ENCODE data around the gene TMEM108.

Gene TMEM108

DNA sequence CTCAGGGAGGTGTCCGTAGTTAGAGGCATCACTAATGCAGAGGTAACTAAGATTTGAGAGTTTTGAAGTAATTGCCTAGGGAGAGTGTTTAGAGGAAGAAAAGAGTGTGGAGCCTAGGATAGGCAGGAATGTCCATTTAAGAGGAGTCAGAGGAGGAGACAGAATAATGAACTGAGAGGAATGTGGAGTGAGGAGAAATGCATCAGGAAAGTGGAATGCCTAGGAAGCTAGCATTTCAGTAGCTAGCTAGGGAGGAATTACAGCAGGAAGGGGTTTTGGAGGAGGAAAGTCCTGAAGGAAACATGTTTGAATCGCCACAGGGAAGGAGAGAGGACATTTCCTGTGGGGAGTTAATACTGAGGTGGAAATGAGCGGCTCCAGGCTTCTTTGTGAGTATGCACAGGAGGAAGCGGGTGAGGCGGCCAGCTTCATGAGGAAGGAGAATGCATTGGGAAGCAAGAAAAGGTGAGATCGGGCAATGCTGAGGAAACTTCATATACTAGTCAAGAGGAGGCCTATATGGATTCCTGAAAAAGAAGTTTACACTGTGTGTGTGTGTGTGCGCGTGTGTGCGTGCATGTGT, 154.3 kb downstream of the TMEM108 start:
- H3K9me3 Mint-ChIP-seq (ENCODE audit: low read depth), result no peaks in the 10 kb centered on the region
- no peak overlapping the region for H3K27ac Mint-ChIP-seq
- no peak overlapping the region for H3K4me3 Mint-ChIP-seq
- peaks cover 3% of the 10 kb centered on the region for H3K27me3 Mint-ChIP-seq
- H3K36me3 Mint-ChIP-seq, result no peaks in the 10 kb centered on the region
- no peaks in the 10 kb centered on the region for H3K4me1 Mint-ChIP-seq (ENCODE audit: low read depth)

DNA sequence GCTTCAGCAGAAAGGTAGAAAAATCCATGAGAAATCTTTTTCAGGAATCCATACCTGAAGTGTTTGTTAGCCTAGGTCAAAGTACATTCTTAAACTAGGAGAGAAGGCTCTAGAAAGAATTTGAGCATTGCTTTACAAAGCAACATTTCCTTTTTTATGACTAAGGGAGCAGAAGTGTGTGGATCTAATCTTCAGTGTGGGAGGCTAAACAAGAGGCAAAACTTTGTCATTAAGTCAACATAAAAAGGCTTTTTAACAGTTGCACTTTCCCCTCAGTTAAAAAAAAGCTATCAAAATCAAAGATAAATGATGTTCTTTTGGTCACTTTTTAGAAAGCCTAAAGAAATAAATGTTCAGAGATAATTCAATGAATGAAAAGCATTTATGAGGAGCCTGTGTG, 154.8 kb downstream of the TMEM108 start:
- peaks cover 3% of the 10 kb centered on the region for H3K27me3 Mint-ChIP-seq
- no peaks in the 10 kb centered on the region for H3K9me3 Mint-ChIP-seq (ENCODE audit: low read depth)
- no peak overlapping the region for H3K27ac Mint-ChIP-seq
- H3K4me1 Mint-ChIP-seq (ENCODE audit: low read depth), result no peaks in the 10 kb centered on the region
- no peaks in the 10 kb centered on the region for H3K36me3 Mint-ChIP-seq
- no peak overlapping the region for H3K4me3 Mint-ChIP-seq

DNA sequence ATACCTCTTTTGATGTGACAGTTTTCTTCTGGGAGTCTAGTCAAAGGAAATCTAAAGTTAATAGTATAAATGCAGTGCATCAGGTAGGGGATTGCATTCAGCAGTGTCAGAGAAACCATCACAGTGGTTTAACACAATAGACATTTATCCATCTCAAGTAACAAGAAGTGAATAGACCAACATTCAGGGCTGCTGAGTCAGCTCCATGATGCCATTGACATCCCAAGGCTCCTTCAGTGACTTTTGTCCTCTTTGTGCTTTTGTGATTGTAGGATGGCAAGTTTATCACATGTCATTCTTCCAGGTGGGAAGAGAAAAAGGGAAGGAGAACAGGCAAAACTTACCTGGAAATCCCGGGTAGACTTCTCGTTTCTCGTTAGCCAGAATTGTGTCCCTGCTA, 158.3 kb downstream of the TMEM108 start:
- no peaks in the 10 kb centered on the region for H3K9me3 Mint-ChIP-seq (ENCODE audit: low read depth)

DNA sequence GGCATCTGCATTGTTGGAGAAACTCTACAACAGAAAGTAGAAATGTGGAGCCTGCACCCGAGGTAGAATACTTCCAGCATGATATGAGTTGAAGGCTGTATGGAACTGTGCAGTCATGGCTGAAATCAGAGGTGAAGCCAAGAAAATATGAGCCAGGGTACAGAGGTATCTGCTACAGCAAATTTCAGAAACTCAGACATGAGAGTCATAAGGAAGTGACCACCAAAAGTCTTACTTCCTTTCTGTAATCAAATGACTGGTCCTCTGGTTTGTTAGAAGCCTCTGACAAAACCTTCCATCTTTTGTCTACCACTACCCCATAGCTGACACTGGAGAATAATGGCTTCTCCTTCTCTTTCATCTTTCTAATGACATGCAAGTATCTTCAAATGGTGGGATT, 159.4 kb downstream of the TMEM108 start:
- Mint-ChIP-seq H3K27me3 (no peaks in the 10 kb centered on the region), H3K4me3 (no peak overlapping the region), H3K4me1 (ENCODE audit: low read depth) (no peaks in the 10 kb centered on the region)

More for the DNA sequence above, 158.3 kb downstream of the TMEM108 start:
- H3K4me1 Mint-ChIP-seq (ENCODE audit: low read depth), result no peaks in the 10 kb centered on the region
- no peak overlapping the region for H3K4me3 Mint-ChIP-seq
- H3K36me3 Mint-ChIP-seq, result no peaks in the 10 kb centered on the region
- no peaks in the 10 kb centered on the region for H3K27me3 Mint-ChIP-seq
- H3K27ac Mint-ChIP-seq, result no peak overlapping the region

DNA sequence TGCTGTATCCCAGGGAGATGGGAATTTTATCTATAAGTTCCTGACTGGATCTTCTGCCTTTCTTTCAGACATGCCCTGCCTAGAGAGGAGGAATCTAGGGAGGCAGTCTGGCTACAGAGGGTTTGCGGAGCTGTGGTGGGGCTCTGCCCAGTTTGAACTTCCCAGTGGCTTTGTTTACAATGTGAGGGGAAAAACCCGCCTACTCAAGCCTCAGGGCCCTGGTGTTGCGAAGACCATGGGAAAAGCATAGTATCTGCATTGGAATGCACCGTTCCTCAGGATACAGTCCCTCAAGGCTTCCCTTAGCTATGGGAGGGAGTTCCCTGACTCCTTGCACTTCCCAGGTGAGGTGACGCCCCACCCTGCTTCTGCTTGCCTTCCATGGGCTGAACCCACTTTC, 168.7 kb downstream of the TMEM108 start:
- H3K4me3 Mint-ChIP-seq, result no peak overlapping the region
- H3K9me3 Mint-ChIP-seq (ENCODE audit: low read depth), result no peaks in the 10 kb centered on the region
- H3K36me3 Mint-ChIP-seq, result no peaks in the 10 kb centered on the region
- H3K27me3 Mint-ChIP-seq, result peaks cover 14% of the 10 kb centered on the region
- H3K27ac Mint-ChIP-seq, result no peak overlapping the region
- peaks cover 8% of the 10 kb centered on the region for H3K4me1 Mint-ChIP-seq (ENCODE audit: low read depth)

More for the DNA sequence above, 159.4 kb downstream of the TMEM108 start:
- Mint-ChIP-seq H3K9me3 (ENCODE audit: low read depth) (no peaks in the 10 kb centered on the region), H3K27ac (no peak overlapping the region), H3K36me3 (no peaks in the 10 kb centered on the region)

DNA sequence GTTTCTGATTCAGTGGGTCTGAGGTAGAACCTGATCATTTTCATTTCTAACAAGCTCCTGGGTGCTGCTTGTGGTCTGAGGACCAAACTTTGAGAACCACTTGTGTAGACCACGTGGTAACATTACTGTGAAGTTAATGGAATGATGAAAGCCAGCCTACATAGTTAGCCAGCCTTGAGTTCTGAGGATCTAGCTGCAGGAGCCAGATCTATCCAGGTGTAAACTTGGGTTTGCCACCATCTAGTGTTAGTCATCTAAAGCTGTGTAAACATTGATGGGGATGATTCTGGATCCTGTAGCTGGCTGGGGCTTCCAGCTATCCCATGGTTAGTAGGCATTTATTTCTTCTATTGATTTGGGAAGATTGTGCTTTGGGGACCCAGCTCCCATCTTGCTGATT, 170.0 kb downstream of the TMEM108 start:
- peaks cover 8% of the 10 kb centered on the region for H3K4me1 Mint-ChIP-seq (ENCODE audit: low read depth)
- peaks cover 14% of the 10 kb centered on the region for H3K27me3 Mint-ChIP-seq
- no peaks in the 10 kb centered on the region for H3K36me3 Mint-ChIP-seq
- no peaks in the 10 kb centered on the region for H3K9me3 Mint-ChIP-seq (ENCODE audit: low read depth)
- no peak overlapping the region for H3K4me3 Mint-ChIP-seq
- no peak overlapping the region for H3K27ac Mint-ChIP-seq

DNA sequence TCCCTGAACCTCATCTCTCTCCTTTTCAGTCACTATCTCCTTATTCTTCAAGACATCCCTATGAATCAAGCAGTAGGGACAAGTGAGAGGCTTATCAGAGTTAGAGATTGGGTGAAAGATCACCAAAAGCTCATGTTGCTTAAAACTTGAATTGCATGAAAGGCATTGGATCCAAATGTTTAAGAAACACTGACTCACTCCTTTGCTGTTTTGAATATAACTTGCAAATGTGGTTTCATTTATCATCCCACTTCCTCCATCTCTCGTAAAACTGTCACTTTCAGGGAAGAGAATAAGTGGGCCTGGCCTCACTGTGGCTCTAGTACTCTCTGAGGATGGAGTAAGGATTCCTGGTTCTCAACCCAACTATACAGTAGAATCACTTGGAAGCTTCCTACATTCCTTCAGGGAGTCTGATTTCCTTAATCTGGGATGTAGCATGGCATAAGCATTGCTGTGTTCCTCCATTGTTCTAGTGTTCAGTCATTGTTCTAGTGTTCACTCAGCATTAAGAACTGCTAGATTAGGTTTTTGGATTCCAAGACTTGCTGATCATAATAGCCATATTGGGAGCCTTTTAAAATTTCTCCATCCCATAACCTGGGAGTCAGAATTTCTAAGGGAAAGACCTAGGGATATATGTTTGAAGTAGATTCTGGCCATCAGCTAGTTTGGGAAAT, 171.8 kb downstream of the TMEM108 start:
- Mint-ChIP-seq H3K9me3 (ENCODE audit: low read depth) (no peaks in the 10 kb centered on the region), H3K27me3 (peaks cover 9% of the 10 kb centered on the region), H3K4me1 (ENCODE audit: low read depth) (peaks cover 8% of the 10 kb centered on the region), H3K27ac (no peak overlapping the region), H3K4me3 (no peak overlapping the region), H3K36me3 (no peaks in the 10 kb centered on the region)

DNA sequence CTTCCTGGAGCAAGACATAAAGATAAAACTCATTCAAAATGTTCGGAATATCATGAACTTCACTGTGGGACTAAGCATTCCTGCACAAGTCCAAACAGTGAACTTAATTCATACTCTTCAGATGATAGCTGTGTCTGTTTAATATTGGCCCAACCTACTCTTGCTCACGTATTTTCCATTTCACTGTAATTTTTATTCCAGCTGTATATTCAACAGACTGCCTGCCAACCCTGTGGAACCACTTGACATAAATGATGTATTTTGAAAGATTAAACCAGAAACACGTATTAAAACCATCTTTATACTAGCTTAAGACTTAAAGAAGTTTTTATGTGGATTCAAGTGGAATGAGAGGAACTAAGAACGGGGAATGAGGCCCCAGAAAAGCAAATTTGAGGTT, 172.5 kb downstream of the TMEM108 start:
- Mint-ChIP-seq H3K9me3 (ENCODE audit: low read depth) (no peaks in the 10 kb centered on the region), H3K4me1 (ENCODE audit: low read depth) (peaks cover 8% of the 10 kb centered on the region), H3K4me3 (no peak overlapping the region), H3K36me3 (no peaks in the 10 kb centered on the region), H3K27ac (no peak overlapping the region), H3K27me3 (peaks cover 7% of the 10 kb centered on the region)

DNA sequence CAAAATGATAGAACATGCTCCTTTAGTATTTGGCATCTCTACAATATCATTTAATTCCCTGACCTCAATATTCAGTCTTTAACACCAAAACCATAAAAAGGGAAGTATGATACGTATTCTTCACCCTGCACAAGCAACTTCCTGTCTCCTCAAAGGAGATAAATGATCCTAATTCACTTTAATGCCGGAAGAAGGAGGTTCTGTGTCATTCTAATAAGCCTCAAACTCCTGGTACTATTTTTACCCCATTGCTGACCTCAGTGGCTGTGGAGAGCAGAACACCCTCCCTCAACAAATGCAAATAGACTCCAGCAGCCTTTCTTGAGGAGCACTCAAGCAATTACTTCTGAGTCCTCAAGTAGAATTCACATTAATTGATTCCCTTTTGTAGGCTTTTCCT, 173.3 kb downstream of the TMEM108 start:
- H3K36me3 Mint-ChIP-seq, result no peaks in the 10 kb centered on the region
- H3K27ac Mint-ChIP-seq, result no peak overlapping the region
- H3K4me3 Mint-ChIP-seq, result no peak overlapping the region
- H3K4me1 Mint-ChIP-seq (ENCODE audit: low read depth), result peaks cover 8% of the 10 kb centered on the region
- no peaks in the 10 kb centered on the region for H3K9me3 Mint-ChIP-seq (ENCODE audit: low read depth)
- peaks cover 4% of the 10 kb centered on the region for H3K27me3 Mint-ChIP-seq

DNA sequence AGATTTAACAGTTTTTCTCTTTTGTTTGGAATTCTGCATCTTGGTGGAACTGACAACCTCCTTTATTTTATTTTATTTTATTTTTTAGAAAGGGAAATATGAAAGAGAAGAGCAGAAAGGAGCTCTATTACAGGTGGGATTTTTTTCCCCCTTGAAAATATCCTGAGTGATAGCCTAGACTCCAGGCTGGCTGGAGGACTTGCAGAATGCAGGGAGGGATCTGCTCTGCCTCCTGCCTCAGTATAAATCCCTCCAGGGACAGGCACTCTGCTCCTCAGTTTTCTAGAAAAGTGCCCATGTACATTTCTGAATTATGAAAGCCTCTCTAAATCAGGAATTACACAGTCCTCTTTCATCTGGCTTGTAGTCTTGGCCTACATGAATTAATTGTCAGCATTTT, 173.7 kb downstream of the TMEM108 start:
- Mint-ChIP-seq H3K36me3 (no peaks in the 10 kb centered on the region), H3K4me3 (no peak overlapping the region), H3K9me3 (ENCODE audit: low read depth) (no peaks in the 10 kb centered on the region), H3K27me3 (peaks cover 4% of the 10 kb centered on the region), H3K4me1 (ENCODE audit: low read depth) (peaks cover 8% of the 10 kb centered on the region), H3K27ac (no peak overlapping the region)

DNA sequence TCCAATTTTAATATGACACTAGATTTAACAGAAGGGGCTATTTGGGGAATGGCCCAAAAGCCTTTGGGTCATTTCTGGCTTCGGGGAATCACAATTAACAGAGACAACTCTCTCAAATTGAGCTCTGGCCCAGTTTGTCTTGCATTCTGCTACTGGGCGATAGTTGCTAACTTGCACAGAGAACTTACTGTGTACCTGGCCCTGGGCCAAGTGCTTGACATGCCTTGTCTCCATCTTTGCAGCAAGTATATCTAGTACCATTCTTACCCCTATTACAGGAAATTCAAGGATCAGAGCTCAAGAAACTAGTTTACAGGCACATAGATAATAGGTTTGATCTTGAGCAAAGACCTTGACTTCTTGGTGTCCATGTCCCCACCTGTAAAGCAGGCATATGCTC, 175.7 kb downstream of the TMEM108 start:
- Mint-ChIP-seq H3K9me3 (ENCODE audit: low read depth) (peaks cover 3% of the 10 kb centered on the region), H3K27me3 (no peaks in the 10 kb centered on the region)

DNA sequence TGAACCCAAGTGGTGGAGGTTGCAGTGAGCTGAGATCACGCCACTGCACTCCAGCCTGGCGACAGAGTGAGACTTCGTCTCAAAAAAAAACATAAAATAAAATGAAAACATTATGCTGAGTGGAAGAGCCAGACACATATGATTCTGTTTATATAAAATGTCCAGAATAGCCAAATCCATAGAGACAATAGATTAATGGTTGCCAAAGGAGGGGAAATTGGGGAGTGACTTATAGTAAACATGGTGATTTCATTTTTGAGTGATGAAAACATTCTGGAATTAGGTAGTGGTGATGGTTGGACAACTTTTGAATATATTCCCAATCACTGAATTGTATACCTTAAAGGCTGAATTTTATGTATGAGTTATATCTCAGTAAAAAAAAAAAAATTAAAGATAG, 189.6 kb downstream of the TMEM108 start:
- Mint-ChIP-seq H3K4me3 (no peak overlapping the region), H3K27me3 (peaks cover 2% of the 10 kb centered on the region), H3K9me3 (ENCODE audit: low read depth) (peaks cover under 1% of the 10 kb centered on the region), H3K27ac (no peak overlapping the region), H3K36me3 (peaks cover 5% of the 10 kb centered on the region), H3K4me1 (ENCODE audit: low read depth) (no peaks in the 10 kb centered on the region)

More for the DNA sequence above, 175.7 kb downstream of the TMEM108 start:
- H3K27ac Mint-ChIP-seq, result no peak overlapping the region
- H3K4me1 Mint-ChIP-seq (ENCODE audit: low read depth), result peaks cover 8% of the 10 kb centered on the region
- H3K4me3 Mint-ChIP-seq, result no peak overlapping the region
- no peaks in the 10 kb centered on the region for H3K36me3 Mint-ChIP-seq

DNA sequence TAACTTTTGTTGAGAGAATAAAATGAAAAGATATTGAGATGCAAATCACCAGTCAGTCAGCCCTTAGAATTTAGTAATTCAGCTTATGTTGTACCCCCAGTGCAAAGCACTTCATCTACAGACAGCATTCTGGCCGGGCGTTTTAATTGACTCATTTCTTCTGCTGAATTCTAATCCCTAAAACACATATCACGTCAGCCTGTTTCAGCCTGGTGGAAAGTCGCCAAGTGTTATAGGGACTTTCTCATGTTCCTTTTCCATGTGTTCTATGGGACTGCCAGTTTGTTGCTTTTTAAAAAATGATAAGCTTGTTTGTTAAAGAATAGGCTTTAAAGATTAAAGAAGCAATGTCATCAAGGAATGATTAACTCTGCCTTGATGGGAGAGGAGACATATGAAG, 192.0 kb downstream of the TMEM108 start:
- peaks cover 3% of the 10 kb centered on the region for H3K36me3 Mint-ChIP-seq
- peaks cover 2% of the 10 kb centered on the region for H3K27me3 Mint-ChIP-seq
- H3K4me3 Mint-ChIP-seq, result no peak overlapping the region
- H3K9me3 Mint-ChIP-seq (ENCODE audit: low read depth), result peaks cover under 1% of the 10 kb centered on the region
- H3K4me1 Mint-ChIP-seq (ENCODE audit: low read depth), result no peaks in the 10 kb centered on the region
- H3K27ac Mint-ChIP-seq, result no peak overlapping the region

DNA sequence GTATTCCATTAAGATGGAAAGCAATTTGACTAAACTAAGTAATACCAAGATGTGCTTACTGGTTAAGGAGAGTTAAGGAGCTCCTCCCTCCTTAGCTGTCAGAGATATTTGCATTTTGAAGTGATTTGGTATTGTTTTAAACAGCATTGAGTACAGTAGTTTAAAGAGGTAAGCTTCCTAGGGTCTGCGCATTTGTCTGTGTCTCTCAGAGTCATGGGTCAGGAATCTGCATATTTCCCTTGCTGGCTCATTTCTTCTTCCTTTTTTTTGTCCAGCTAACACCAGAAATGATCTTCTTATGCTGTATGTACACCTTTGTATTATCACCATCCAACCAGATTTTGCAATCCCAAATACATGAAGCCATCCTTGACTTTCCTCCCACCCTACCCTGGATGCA, 198.7 kb downstream of the TMEM108 start:
- no peak overlapping the region for H3K27ac Mint-ChIP-seq
- H3K4me1 Mint-ChIP-seq (ENCODE audit: low read depth), result no peaks in the 10 kb centered on the region
- H3K36me3 Mint-ChIP-seq, result no peaks in the 10 kb centered on the region
- H3K27me3 Mint-ChIP-seq, result peaks cover 7% of the 10 kb centered on the region
- peaks cover 6% of the 10 kb centered on the region for H3K9me3 Mint-ChIP-seq (ENCODE audit: low read depth)
- H3K4me3 Mint-ChIP-seq, result no peak overlapping the region

DNA sequence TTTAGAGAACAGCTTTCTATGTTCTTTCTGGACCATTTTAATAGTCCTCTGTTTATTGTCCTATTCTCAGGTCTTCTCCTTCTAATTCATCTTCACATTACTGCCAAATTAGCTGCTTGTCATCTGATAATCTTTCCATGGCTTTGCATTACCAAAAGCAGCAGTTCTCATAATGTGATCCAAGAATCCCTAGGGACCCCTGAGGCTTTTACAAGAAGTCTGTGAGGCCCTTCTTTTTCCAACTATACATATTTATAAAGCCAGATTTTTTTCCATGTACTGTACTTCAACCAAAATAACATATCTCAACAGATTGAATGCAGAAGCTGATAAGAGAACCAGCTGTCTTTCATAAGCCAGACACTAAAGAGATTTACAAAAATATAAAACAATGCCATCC, 199.2 kb downstream of the TMEM108 start:
- Mint-ChIP-seq H3K4me3 (no peak overlapping the region), H3K36me3 (no peaks in the 10 kb centered on the region), H3K4me1 (ENCODE audit: low read depth) (no peaks in the 10 kb centered on the region), H3K27me3 (peaks cover 10% of the 10 kb centered on the region), H3K9me3 (ENCODE audit: low read depth) (peaks cover 6% of the 10 kb centered on the region), H3K27ac (no peak overlapping the region)

DNA sequence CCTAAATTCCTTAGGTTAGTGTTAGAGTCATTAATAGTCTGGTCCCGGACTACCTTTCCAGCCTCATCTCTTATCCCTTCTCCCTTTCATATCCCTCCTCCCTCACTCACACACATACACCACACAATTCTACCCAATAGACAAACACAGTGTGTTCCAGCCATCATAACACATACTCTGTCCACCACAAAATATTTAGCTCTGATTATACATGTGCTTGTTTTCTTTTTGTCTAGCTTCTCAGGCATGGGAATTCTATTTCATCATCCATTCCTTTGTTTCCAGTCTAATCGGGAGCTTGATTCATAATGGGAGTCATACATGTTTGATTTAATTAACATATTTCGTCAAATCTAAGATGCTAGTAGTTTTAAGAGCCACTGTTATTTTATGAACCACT, 199.8 kb downstream of the TMEM108 start:
- Mint-ChIP-seq H3K9me3 (ENCODE audit: low read depth) (peaks cover 6% of the 10 kb centered on the region), H3K36me3 (no peaks in the 10 kb centered on the region), H3K4me1 (ENCODE audit: low read depth) (no peaks in the 10 kb centered on the region), H3K27ac (no peak overlapping the region), H3K4me3 (no peak overlapping the region), H3K27me3 (peaks cover 14% of the 10 kb centered on the region)
